GM10248 (cell line): ENCODE results near the gene FRMPD1.

ENCODE experiments used
- CTCF ChIA-PET: fragments of 300-600 bp; sonication (Branson Sonifier 250); formaldehyde crosslinking; extraction: SDS; loops from one replicate; lab custom pipeline; 2021; ENCODE audit warnings: antibody characterized with exemption; lab: Yijun Ruan, JAX
- POLR2A ChIA-PET: fragments of 350-650 bp; sonication (Branson Sonifier 250); formaldehyde crosslinking; extraction: SDS; loops from one replicate; lab custom pipeline; 2020; ENCODE audit warnings: antibody characterized with exemption; lab: Yijun Ruan, JAX
- DNase-seq: peaks from one replicate; pipeline ENCODE4 v3.0.0; 2012; ENCODE audit errors: extremely low spot score
- TF ChIP-seq, protein P1 (sequence below): IDR thresholded peaks from 2 replicates; pipeline ENCODE4 v1.5.1; 2012; ENCODE audit warnings: mild to moderate bottlenecking, low read depth; ENCODE audit errors: extremely low read depth, missing control alignments, control extremely low read depth

Gene FRMPD1

GRCh38 chr9:37679649-37680402 is 29.1 kb downstream of the FRMPD1 start:
- CTCF ChIA-PET: no interaction called here
- TF ChIP-seq, protein P1, sequence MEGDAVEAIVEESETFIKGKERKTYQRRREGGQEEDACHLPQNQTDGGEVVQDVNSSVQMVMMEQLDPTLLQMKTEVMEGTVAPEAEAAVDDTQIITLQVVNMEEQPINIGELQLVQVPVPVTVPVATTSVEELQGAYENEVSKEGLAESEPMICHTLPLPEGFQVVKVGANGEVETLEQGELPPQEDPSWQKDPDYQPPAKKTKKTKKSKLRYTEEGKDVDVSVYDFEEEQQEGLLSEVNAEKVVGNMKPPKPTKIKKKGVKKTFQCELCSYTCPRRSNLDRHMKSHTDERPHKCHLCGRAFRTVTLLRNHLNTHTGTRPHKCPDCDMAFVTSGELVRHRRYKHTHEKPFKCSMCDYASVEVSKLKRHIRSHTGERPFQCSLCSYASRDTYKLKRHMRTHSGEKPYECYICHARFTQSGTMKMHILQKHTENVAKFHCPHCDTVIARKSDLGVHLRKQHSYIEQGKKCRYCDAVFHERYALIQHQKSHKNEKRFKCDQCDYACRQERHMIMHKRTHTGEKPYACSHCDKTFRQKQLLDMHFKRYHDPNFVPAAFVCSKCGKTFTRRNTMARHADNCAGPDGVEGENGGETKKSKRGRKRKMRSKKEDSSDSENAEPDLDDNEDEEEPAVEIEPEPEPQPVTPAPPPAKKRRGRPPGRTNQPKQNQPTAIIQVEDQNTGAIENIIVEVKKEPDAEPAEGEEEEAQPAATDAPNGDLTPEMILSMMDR: no peak
- POLR2A ChIA-PET: no interaction called here
- DNase-seq: no peak

DNA sequence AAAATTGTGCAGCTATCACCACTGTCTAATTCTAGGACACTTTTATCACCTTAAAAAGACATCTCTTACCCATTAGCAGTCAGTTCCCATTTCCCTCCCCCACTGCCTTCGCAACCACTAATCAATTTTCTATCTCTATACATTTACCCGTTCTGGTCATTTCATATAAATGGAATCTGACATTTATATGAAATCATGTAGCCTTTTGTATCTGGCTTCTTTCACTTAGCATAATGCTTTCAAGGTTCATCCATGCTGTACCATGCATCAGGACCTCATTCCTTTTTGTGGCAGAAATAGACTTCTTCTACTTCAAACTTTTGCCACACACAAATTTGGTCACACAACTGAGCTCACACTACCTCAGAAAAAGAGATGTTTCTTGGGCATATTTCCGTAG is 32.2 kb downstream of the FRMPD1 start:
- ChIA-PET POLR2A (no interaction called here), CTCF (no interaction called here)
- TF ChIP-seq, protein P1: no peak
- no peak for DNase-seq

DNA sequence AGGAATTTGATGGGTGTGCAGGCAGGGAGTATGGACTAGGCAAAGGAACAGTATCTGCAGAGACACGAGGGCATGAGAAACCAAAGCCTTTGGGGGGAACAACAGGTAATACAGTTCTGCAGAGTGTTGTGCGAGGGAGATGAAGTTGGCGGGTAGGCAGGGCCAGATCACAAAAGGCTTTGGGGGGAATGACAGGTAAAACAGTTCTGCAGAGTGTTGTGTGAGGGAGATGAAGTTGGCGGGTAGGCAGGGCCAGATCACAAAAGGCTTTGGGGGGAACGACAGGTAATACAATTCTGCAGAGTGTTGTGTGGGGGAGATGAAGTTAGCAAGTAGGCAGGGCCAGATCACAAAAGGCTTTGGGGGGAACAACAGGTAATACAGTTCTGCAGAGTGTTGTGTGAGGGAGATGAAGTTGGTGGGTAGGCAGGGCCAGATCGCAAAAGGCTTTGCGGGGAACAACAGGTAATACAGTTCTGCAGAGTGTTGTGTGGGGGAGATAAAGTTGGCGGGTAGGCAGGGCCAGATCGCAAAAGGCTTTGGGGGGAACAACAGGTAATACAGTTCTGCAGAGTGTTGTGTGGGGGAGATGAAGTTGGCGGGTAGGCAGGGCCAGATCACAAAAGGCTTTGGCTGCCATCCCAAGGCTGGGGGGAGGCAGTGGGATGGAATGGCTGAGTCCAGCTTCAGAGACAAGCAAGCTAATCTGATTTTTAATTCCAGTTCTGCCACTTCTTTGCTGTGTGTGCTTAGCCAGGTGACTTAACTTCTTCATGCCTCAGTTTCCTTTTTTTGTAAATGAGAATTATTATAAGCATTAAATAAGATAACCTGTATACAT is 33.0 kb downstream of the FRMPD1 start:
- TF ChIP-seq, protein P1: no peak
- no peak for DNase-seq
- ChIA-PET POLR2A (no interaction called here), CTCF (interaction anchor here (0.9 kb wide), 1 partner anchor 8 kb away, joined by 3 read pairs; no protein-coding TSS in a partner anchor)

DNA sequence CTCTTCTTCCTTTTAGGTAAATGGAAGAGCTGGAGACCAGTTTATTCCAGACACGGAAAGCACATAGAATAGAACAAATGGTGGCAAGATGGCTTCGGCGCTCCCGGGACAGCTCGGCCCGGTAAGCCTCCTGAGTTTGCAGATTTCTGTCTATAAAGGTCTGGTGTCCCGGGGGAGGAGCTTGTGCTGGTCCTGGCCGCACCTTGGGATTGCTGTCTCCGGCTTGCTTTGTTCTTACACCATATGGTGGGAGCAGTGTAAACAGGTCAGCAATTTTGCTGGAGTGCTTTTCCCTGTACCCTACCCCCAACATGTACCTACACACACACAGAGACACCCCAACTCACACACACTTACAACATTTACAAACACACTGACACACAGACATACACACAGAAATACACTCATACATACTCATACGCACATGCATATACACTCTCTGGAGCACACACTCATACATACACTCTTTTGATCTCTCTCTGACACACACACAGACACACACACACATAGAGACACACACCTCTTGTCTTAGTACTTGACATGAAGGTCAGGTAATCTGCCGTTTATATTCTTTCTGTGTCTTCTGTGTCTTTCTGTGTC is 42.0 kb downstream of the FRMPD1 start:
- POLR2A ChIA-PET: no interaction called here

DNA sequence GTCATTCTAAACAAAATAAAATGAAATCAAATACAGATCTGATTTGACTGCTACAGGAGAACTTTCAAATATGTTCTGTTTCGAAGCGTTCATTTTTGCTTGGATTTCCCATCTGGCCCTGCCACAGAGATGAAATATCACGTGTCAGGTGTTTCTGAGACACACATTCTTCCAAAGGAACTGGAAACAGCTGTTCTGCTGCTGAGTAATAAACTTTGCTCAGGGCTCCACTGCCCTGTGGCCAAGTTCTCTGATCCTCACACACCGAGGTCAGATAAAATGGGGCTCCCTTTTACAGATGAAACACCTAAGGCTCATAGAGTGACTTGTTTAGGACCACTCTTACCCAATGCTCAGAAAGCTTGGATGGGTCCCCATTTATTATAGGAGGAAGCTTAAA is 42.5 kb downstream of the FRMPD1 start:
- POLR2A ChIA-PET: no interaction called here
- TF ChIP-seq, protein P1: no peak
- no peak for DNase-seq
- CTCF ChIA-PET: no interaction called here

More for the DNA sequence above, 42.0 kb downstream of the FRMPD1 start:
- DNase-seq: no peak
- CTCF ChIA-PET: no interaction called here
- TF ChIP-seq, protein P1: no peak

GRCh38 chr9:37694355-37694754 is 43.6 kb downstream of the FRMPD1 start:
- ChIA-PET POLR2A (no interaction called here), CTCF (no interaction called here)
- DNase-seq: no peak
- TF ChIP-seq, protein P1: no peak
